ENCODE data around the gene ARL5B.

DNA sequence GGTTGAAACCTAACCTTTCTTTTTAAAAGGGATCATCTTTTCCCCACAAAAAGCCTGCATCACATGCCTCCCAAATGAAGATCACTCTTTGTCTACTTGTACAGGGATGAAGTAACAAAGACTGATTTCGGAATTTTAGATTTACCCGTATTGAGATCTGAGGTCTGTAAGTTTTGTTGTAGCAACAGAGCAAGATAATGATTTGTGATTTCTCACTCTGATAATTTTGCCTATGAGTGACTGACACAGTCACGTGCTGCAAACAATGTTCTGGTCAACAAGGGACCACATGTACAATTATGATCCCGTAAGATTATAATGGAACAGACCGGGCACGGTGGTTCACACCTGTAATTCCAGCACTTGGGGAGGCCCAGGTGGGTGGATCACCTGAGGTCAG lies 31.3 kb downstream of the ARL5B start:
- no peak for TF ChIP-seq EZH2 (IDR thresholded peaks at IDR 0.05; ENCODE audit: low read length, unreplicated experiment)
- TF ChIP-seq, protein P1, sequence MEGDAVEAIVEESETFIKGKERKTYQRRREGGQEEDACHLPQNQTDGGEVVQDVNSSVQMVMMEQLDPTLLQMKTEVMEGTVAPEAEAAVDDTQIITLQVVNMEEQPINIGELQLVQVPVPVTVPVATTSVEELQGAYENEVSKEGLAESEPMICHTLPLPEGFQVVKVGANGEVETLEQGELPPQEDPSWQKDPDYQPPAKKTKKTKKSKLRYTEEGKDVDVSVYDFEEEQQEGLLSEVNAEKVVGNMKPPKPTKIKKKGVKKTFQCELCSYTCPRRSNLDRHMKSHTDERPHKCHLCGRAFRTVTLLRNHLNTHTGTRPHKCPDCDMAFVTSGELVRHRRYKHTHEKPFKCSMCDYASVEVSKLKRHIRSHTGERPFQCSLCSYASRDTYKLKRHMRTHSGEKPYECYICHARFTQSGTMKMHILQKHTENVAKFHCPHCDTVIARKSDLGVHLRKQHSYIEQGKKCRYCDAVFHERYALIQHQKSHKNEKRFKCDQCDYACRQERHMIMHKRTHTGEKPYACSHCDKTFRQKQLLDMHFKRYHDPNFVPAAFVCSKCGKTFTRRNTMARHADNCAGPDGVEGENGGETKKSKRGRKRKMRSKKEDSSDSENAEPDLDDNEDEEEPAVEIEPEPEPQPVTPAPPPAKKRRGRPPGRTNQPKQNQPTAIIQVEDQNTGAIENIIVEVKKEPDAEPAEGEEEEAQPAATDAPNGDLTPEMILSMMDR (conservative IDR thresholded peaks at IDR 0.05; ENCODE audit: low read depth, low read length), result no peak

Measured in PC-3 (cell line).